ENCODE measurements around the gene UGGT2.

GRCh38 chr13:96020931-96021330 lies 32.3 kb downstream of the UGGT2 start:
- TF ChIP-seq POLR2AphosphoS5 (IDR thresholded peaks at IDR 0.05; ENCODE audit: low read depth, low read length): no peak
- no peak for TF ChIP-seq POLR2A (IDR thresholded peaks at IDR 0.05; ENCODE audit: low read depth, low read length)
- no peak for TF ChIP-seq TAF1 (IDR thresholded peaks at IDR 0.05; ENCODE audit: low read depth, low read length)
- TF ChIP-seq SPI1 (IDR thresholded peaks at IDR 0.05; ENCODE audit: low read depth, low read length): no peak
- TF ChIP-seq PAX5 (IDR thresholded peaks at IDR 0.05; ENCODE audit: insufficient read depth, low read length, severe bottlenecking): no peak
